Cardiac muscle cell (in vitro differentiated cells and primary cell): ENCODE measurements around the gene DLG2. TPM values are rescaled to one million over a fixed set of nuclear protein-coding genes. Genes with fewer than 3 reads are reported as not detected.

Experiments
- DNase-seq, 2 donors: peaks; one replicate each; pipeline versions ENCODE4 v3.0.0 to v3.0.0-alpha.2; 2010 to 2017; ENCODE audit warnings: low read depth in 1 of 2, low spot score in 1 of 2
- H3K27ac ChIP-seq: fragments of 200-600 bp; sonication (generic); 2 replicates; pipeline ENCODE4 v1.5.1; 2016
- H3K27me3 ChIP-seq: fragments of 200-600 bp; sonication (generic); 2 replicates; pipeline ENCODE4 v1.6.0; 2016; ENCODE audit warnings: control low read depth
- H3K36me3 ChIP-seq: fragments of 200-600 bp; sonication (generic); 2 replicates; pipeline ENCODE4 v1.5.1; 2016; ENCODE audit warnings: control low read depth
- H3K4me1 ChIP-seq: fragments of 200-600 bp; sonication (generic); 2 replicates; pipeline ENCODE4 v1.8.1; 2017; ENCODE audit warnings: low read depth, mild to moderate bottlenecking, mixed run types
- H3K4me3 ChIP-seq: fragments of 200-600 bp; sonication (generic); 2 replicates; pipeline ENCODE4 v1.5.1; 2016; ENCODE audit warnings: mild to moderate bottlenecking
- H3K9me3 ChIP-seq: fragments of 200-600 bp; sonication (generic); 2 replicates; pipeline ENCODE4 v1.5.1; 2017; ENCODE audit warnings: low read depth, mild to moderate bottlenecking, control low read depth
- polyA plus RNA-seq: library from polyadenylated mRNA; unstranded; fragments of >200 nt; fragmentation: Nextera tagmentation; extraction: Ambion mirVana; gene quantifications from 2 replicates; pipeline ENCODE4 v1.2.1, GENCODE V29; 2016
- total RNA-seq: library from RNA; depleted of rRNA; stranded (reverse); fragments of >200 nt; gene quantifications from 2 replicates; pipeline ENCODE4 v1.2.3, GENCODE V29; 2016
- TF ChIP-seq, protein P1 (sequence below): IDR thresholded peaks from 2 replicates; pipeline ENCODE4 v1.5.1; 2012; ENCODE audit warnings: low read depth, mild to moderate bottlenecking, low read length

The DLG2 gene
- total and polyA plus RNA-seq, 2 experiments from 2014 or later = 3.5 to 15.9 TPM

DNA sequence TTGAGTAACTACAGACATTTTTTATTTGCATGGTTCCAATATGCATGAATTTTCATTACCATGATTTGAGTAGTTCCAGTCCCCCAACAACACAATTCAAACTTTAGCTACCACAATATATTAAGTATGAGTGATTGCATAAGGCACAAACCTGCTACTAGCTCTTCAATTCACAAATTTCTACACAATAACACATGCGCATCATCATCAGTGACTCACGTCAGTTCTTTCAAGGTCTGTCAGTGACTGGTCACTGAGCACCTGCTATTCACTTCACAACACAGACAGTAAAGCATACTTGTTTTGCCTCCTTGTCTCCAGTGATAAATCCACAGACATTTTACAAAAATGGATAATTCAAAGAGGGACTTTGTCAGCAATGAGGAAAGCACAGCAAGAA lies 1905.9 kb downstream of the DLG2 start:
- H3K4me1 ChIP-seq = peaks cover 12% of the 10 kb centered on the region
- no peaks in the 10 kb centered on the region for H3K36me3 ChIP-seq
- H3K4me3 ChIP-seq = no peak overlapping the region
- no peak overlapping the region for H3K27ac ChIP-seq
- TF ChIP-seq, protein P1, sequence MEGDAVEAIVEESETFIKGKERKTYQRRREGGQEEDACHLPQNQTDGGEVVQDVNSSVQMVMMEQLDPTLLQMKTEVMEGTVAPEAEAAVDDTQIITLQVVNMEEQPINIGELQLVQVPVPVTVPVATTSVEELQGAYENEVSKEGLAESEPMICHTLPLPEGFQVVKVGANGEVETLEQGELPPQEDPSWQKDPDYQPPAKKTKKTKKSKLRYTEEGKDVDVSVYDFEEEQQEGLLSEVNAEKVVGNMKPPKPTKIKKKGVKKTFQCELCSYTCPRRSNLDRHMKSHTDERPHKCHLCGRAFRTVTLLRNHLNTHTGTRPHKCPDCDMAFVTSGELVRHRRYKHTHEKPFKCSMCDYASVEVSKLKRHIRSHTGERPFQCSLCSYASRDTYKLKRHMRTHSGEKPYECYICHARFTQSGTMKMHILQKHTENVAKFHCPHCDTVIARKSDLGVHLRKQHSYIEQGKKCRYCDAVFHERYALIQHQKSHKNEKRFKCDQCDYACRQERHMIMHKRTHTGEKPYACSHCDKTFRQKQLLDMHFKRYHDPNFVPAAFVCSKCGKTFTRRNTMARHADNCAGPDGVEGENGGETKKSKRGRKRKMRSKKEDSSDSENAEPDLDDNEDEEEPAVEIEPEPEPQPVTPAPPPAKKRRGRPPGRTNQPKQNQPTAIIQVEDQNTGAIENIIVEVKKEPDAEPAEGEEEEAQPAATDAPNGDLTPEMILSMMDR = no peak
- H3K27me3 ChIP-seq = no peaks in the 10 kb centered on the region
- no peak for DNase-seq
- no peaks in the 10 kb centered on the region for H3K9me3 ChIP-seq

DNA sequence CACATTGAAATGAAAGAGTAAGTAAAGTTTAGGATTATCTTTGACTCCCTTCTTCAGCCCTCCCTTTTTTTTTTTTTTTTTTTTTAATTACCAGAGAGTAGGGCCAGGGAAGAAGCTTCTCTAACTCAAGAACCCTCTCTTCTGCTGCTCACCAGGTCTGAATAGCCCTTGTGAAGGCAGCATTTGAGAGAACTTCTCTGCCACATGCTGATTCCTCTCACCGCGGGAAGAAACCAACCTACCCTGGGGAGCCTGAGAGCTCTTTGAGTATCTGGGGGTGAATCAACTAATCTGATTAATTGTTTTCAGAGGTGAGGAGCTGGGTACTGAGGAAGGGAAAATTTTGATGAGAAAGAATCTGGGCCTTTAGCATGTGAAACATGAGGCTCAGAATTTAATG lies 1906.5 kb downstream of the DLG2 start:
- Histone ChIP-seq H3K4me1 (peaks cover 12% of the 10 kb centered on the region), H3K4me3 (no peak overlapping the region), H3K9me3 (no peaks in the 10 kb centered on the region), H3K27me3 (no peaks in the 10 kb centered on the region), H3K36me3 (no peaks in the 10 kb centered on the region), H3K27ac (no peak overlapping the region)
- DNase-seq = no peak
- TF ChIP-seq, protein P1 = no peak

DNA sequence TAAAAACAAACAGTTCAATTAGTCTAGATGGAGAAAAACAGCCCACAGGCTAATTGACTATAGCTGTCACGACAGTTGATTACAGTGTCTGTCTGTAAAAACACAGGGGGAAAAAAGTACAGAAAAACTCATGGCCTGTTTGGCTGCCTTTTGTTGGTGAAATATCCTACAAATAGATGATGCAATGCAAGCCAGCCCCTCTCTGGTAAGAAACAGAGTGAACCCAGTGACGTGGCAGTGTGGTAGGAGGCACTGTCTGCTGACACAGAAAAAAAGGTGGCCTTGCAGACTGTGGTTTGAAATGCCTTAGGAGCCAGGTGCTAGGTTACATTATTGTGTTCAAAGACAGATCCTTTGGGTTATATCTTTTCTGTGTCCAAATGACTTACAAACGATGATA lies 1909.6 kb downstream of the DLG2 start:
- no peak overlapping the region for H3K27ac ChIP-seq
- no peaks in the 10 kb centered on the region for H3K4me1 ChIP-seq
- DNase-seq = peak in 1 of 2 donors; percentile 9
- no peaks in the 10 kb centered on the region for H3K9me3 ChIP-seq
- no peaks in the 10 kb centered on the region for H3K36me3 ChIP-seq
- H3K4me3 ChIP-seq = no peak overlapping the region
- TF ChIP-seq, protein P1 = no peak
- no peaks in the 10 kb centered on the region for H3K27me3 ChIP-seq

DNA sequence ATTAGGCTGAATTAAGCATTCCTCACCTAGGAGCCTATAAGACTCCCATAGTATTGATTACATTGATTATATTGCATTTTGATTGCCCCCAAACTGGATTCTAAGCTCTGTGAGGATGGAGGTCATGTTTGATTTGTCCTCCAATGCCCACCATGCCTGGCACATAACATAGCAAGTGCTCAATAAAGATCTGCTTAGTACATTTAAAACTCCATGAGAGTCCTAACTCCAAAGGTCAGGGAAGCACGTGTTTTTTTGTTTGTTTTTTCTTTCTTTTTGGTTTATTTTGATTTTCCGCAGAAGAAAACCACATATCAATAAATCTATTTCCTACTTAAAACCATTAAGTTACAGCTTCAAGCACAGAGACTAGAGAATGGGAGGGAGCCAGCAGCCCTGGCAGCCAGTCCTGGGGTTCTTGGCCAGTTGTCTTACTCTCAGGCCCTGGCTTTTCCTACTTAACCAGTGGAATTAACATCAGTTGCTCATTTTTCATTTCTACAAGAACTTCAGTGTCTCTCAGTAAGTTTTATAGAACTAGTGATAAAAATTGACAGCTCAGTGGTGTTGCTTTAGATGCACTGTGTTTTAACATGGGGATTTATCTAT lies 1911.1 kb downstream of the DLG2 start:
- Histone ChIP-seq H3K27me3 (no peaks in the 10 kb centered on the region), H3K9me3 (no peaks in the 10 kb centered on the region), H3K27ac (no peak overlapping the region), H3K36me3 (no peaks in the 10 kb centered on the region), H3K4me1 (no peaks in the 10 kb centered on the region), H3K4me3 (no peak overlapping the region)
- DNase-seq = no peak
- TF ChIP-seq, protein P1 = no peak

DNA sequence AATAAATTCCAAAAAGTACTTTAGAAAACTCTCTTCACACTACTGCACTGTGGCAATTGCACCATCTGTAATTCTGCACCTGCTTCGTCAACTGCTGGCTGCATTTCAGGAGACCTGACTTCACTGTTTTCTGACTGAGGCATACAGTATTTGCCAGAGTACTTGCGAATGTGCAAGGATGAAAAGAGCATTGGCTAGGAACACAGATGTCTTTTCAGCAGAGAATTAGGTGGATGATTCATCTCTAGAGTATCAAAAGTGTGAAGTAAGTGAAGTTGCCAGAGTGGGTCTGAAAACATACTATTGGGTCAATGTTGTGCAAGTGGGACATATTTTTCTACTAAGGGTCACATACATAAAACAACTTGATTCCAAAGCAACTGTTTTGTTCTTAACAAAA lies 1913.4 kb downstream of the DLG2 start:
- Histone ChIP-seq H3K4me3 (no peak overlapping the region), H3K27ac (no peak overlapping the region), H3K27me3 (no peaks in the 10 kb centered on the region), H3K36me3 (no peaks in the 10 kb centered on the region), H3K9me3 (no peaks in the 10 kb centered on the region), H3K4me1 (no peaks in the 10 kb centered on the region)
- TF ChIP-seq, protein P1 = no peak
- DNase-seq = peak in 1 of 2 donors; percentile 3
